ENCODE measurements around the gene WHRN.

Gene WHRN

GRCh38 chr9:114400219-114400618 is 105.1 kb downstream of the WHRN start:
- H3K27ac ChIP-seq (ENCODE audit: low read length): no peak overlapping the region
- H3K9me3 ChIP-seq (ENCODE audit: control insufficient read depth, low read depth, low read length): no peaks in the 10 kb centered on the region
- H3K4me3 ChIP-seq (ENCODE audit: low read length): no peak overlapping the region
- H3K27me3 ChIP-seq (ENCODE audit: control insufficient read depth, insufficient read depth, low read length): no peaks in the 10 kb centered on the region
- peaks cover 10% of the 10 kb centered on the region for H3K4me1 ChIP-seq (ENCODE audit: control insufficient read depth, low read depth, low read length)
- H3K36me3 ChIP-seq (ENCODE audit: control insufficient read depth, low read depth, low read length): no peaks in the 10 kb centered on the region
- no peak overlapping the region for H3K9ac ChIP-seq (ENCODE audit: low read length)

- H3K36me3 ChIP-seq (ENCODE audit: control insufficient read depth, low read depth, low read length): no peaks in the 10 kb centered on the region
These were observed 105.9 kb downstream of the WHRN start for GRCh38 chr9:114399381-114399780.

DNA sequence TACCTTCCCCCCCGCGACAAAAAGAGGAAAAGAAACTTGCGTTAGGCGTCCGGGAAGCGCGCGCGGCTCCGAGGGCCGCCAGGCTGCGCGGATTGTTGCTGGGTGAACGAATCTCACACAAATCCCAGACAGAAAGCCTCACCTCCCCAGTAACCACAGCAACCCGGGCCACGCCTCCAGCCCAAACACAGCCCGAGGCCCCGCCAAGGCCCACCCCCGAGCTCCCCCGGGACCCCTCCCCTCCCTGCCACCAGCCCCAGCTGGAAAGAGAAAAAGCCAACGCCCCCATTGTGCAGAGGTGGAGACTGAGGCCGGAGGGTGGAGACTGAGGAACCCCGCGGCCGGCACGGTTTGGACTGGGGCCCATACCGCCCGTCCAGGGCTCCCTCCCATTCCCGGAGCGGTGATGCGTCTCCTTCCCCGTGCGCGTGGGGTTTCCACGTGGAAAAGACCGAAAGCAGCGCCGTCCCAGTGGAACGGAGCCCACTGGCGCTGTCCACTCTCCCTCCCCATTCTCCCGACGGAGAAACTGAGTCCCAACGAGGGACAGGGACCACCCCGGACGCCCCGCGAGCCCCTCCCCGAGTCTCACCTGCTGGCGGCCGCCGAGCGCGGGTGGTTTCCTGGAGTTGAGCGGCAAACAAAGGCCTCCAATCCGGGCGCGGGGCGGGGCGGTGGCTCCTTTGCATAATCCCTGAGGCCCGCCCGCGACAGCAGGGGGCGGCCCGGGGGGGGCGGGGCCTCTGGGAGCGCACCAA is 107.2 kb downstream of the WHRN start:
- H3K9me3 ChIP-seq (ENCODE audit: control insufficient read depth, low read depth, low read length): no peaks in the 10 kb centered on the region
- no peaks in the 10 kb centered on the region for H3K27me3 ChIP-seq (ENCODE audit: control insufficient read depth, insufficient read depth, low read length)
- peaks cover 10% of the 10 kb centered on the region for H3K4me1 ChIP-seq (ENCODE audit: control insufficient read depth, low read depth, low read length)
- peak overlapping the region; percentile 71 for H3K4me3 ChIP-seq (ENCODE audit: low read length)
- H3K36me3 ChIP-seq (ENCODE audit: control insufficient read depth, low read depth, low read length): no peaks in the 10 kb centered on the region
- peak overlapping the region; percentile 69 for H3K9ac ChIP-seq (ENCODE audit: low read length)
- no peak overlapping the region for H3K27ac ChIP-seq (ENCODE audit: low read length)

More at GRCh38 chr9:114399381-114399780, 105.9 kb downstream of the WHRN start:
- Histone ChIP-seq H3K9ac (ENCODE audit: low read length) (no peak overlapping the region), H3K27me3 (ENCODE audit: control insufficient read depth, insufficient read depth, low read length) (no peaks in the 10 kb centered on the region), H3K27ac (ENCODE audit: low read length) (no peak overlapping the region), H3K4me3 (ENCODE audit: low read length) (no peak overlapping the region), H3K4me1 (ENCODE audit: control insufficient read depth, low read depth, low read length) (peaks cover 10% of the 10 kb centered on the region), H3K9me3 (ENCODE audit: control insufficient read depth, low read depth, low read length) (no peaks in the 10 kb centered on the region)

DNA sequence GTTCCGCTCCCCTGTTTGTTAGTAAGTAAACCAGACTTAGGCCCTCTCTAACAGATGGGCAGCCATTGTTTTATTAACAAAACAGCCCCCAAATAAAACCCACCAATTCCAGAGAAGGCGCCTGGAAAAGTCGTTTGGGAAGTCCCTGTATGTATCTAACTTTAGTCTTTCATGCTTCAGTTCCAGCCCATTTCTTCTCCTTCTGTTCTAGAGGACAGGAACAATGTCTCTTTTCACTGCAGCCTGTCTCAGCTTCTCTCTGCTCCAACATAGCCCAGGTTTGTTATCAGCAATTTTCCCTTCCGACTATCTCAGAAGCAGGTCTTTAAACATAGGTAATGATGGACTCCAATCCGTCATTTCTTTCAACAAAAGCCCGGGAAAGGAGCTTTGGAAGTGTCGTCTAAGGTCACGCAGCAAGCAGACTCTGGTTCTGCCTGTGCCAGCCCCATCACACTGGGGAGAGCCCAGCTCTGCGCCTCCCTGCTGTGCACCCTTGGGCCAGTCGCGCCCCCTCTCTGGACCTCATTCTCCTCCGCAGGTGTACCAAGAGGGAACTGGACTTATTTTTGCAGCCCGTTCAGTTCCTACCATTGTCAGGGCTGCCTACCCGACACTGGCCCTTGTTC is 107.9 kb downstream of the WHRN start:
- H3K27me3 ChIP-seq (ENCODE audit: control insufficient read depth, insufficient read depth, low read length): no peaks in the 10 kb centered on the region

DNA sequence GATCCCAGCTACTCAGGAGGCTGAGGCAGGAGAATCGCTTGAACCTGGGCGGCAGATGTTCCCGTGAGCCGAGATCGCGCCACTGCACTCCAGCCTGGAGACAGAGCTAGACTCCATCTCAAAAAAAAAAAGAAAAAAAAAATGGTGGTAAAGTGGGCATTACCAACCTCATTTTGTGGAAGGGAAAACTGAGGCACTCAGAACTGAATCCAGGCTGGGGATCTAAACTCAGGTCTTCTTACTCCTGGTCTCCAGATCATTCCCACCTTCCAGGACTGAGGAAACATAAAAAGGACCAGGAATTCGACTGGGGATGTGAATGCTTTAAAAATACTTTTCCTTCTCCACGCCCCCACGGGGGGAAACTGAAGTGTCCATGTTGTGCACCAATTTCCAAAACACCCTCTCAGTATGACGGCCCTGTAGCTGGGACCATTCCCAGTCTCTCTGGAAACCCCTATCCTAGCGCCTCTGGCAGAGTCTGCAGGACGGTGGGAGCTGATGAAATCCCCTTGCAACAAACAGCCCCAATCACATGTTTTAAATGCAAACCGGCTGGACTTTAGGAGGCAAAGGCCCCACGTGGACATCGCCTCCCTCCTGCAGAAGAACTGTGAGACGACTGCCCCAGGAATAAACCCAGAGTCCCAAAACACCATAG is 108.6 kb downstream of the WHRN start:
- H3K4me3 ChIP-seq (ENCODE audit: low read length): peak overlapping the region; percentile 71

More for the DNA sequence above, 107.9 kb downstream of the WHRN start:
- Histone ChIP-seq H3K27ac (ENCODE audit: low read length) (no peak overlapping the region), H3K36me3 (ENCODE audit: control insufficient read depth, low read depth, low read length) (no peaks in the 10 kb centered on the region), H3K4me3 (ENCODE audit: low read length) (peak overlapping the region; percentile 71), H3K4me1 (ENCODE audit: control insufficient read depth, low read depth, low read length) (peaks cover 10% of the 10 kb centered on the region), H3K9me3 (ENCODE audit: control insufficient read depth, low read depth, low read length) (no peaks in the 10 kb centered on the region), H3K9ac (ENCODE audit: low read length) (peak overlapping the region; percentile 69)

DNA sequence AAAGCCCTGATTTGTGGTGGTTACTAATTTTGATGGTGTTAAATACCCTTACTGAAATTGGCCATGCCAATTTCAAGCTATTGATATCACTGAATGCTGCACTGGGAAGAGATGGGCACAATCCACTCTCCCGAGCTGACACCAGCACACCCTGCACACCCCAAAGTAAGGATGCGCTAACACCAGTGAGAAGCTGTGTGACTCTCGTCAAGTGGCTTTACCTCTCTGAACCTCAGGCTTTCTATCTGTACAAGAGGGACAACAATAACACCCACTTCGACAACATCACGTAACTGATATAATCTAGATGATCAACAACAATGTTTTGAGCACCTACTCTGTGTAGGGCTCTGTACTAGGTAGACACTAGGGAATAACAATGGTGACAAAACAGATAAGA is 109.5 kb downstream of the WHRN start:
- Histone ChIP-seq H3K27ac (ENCODE audit: low read length) (no peak overlapping the region), H3K4me3 (ENCODE audit: low read length) (no peak overlapping the region), H3K27me3 (ENCODE audit: control insufficient read depth, insufficient read depth, low read length) (no peaks in the 10 kb centered on the region), H3K9me3 (ENCODE audit: control insufficient read depth, low read depth, low read length) (no peaks in the 10 kb centered on the region), H3K9ac (ENCODE audit: low read length) (no peak overlapping the region), H3K36me3 (ENCODE audit: control insufficient read depth, low read depth, low read length) (no peaks in the 10 kb centered on the region), H3K4me1 (ENCODE audit: control insufficient read depth, low read depth, low read length) (peaks cover 10% of the 10 kb centered on the region)

More for the DNA sequence above, 108.6 kb downstream of the WHRN start:
- no peak overlapping the region for H3K27ac ChIP-seq (ENCODE audit: low read length)
- H3K9me3 ChIP-seq (ENCODE audit: control insufficient read depth, low read depth, low read length): no peaks in the 10 kb centered on the region
- peaks cover 10% of the 10 kb centered on the region for H3K4me1 ChIP-seq (ENCODE audit: control insufficient read depth, low read depth, low read length)
- H3K27me3 ChIP-seq (ENCODE audit: control insufficient read depth, insufficient read depth, low read length): no peaks in the 10 kb centered on the region
- no peaks in the 10 kb centered on the region for H3K36me3 ChIP-seq (ENCODE audit: control insufficient read depth, low read depth, low read length)
- peak overlapping the region; percentile 69 for H3K9ac ChIP-seq (ENCODE audit: low read length)

- Histone ChIP-seq H3K4me1 (ENCODE audit: control insufficient read depth, low read depth, low read length) (peaks cover 10% of the 10 kb centered on the region), H3K27ac (ENCODE audit: low read length) (no peak overlapping the region), H3K9ac (ENCODE audit: low read length) (no peak overlapping the region), H3K9me3 (ENCODE audit: control insufficient read depth, low read depth, low read length) (no peaks in the 10 kb centered on the region), H3K27me3 (ENCODE audit: control insufficient read depth, insufficient read depth, low read length) (no peaks in the 10 kb centered on the region), H3K4me3 (ENCODE audit: low read length) (no peak overlapping the region), H3K36me3 (ENCODE audit: control insufficient read depth, low read depth, low read length) (no peaks in the 10 kb centered on the region)
These were observed 110.0 kb downstream of the WHRN start for GRCh38 chr9:114395334-114395617.

DNA sequence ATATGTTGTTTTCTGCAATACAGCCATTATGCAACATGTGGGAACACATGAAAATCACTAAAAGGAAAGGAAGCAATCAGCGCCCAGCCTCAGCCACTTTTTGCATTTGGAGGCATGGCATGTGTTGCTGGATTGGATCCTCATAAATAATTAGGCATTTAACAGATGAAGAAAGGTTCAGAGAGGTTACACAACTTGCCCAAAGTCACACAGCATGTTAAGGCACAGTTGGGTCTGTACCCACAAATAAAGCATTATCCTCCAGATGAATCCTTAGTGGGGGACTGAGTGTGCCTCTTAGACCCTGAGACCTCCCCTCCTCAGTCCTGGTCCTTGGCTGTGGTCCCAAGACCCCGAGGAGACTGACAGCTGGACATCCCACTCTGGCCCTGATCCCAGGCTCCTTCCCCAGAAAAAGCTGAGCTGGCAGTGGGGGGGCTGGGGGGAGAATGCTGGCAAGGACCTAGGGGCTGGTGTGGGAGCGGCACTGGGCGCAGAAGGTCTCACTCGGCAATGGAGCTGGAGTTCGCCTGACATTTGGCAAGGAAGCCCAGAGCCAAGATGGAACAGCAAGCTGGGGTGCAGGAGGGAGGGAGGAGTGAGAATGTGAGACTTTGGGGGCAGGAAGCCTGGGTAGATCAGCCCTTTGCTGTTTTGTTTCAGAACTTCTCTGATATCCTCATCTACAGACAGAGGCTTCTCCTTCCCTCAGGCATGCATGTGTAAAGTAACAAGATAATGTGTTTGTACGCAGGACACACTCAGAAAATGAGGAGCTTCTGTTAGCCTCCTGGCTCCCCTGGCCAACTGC is 110.5 kb downstream of the WHRN start:
- Histone ChIP-seq H3K4me1 (ENCODE audit: control insufficient read depth, low read depth, low read length) (peaks cover 10% of the 10 kb centered on the region), H3K36me3 (ENCODE audit: control insufficient read depth, low read depth, low read length) (no peaks in the 10 kb centered on the region), H3K9me3 (ENCODE audit: control insufficient read depth, low read depth, low read length) (no peaks in the 10 kb centered on the region), H3K27ac (ENCODE audit: low read length) (no peak overlapping the region), H3K27me3 (ENCODE audit: control insufficient read depth, insufficient read depth, low read length) (no peaks in the 10 kb centered on the region), H3K4me3 (ENCODE audit: low read length) (no peak overlapping the region), H3K9ac (ENCODE audit: low read length) (no peak overlapping the region)

- Histone ChIP-seq H3K27me3 (ENCODE audit: control insufficient read depth, insufficient read depth, low read length) (no peaks in the 10 kb centered on the region), H3K9me3 (ENCODE audit: control insufficient read depth, low read depth, low read length) (no peaks in the 10 kb centered on the region), H3K27ac (ENCODE audit: low read length) (no peak overlapping the region), H3K9ac (ENCODE audit: low read length) (no peak overlapping the region), H3K4me3 (ENCODE audit: low read length) (no peak overlapping the region), H3K36me3 (ENCODE audit: control insufficient read depth, low read depth, low read length) (no peaks in the 10 kb centered on the region), H3K4me1 (ENCODE audit: control insufficient read depth, low read depth, low read length) (peaks cover 10% of the 10 kb centered on the region)
These were observed 112.5 kb downstream of the WHRN start for GRCh38 chr9:114392749-114393112.

- Histone ChIP-seq H3K36me3 (ENCODE audit: control insufficient read depth, low read depth, low read length) (no peaks in the 10 kb centered on the region), H3K27ac (ENCODE audit: low read length) (no peak overlapping the region), H3K27me3 (ENCODE audit: control insufficient read depth, insufficient read depth, low read length) (no peaks in the 10 kb centered on the region), H3K4me3 (ENCODE audit: low read length) (no peak overlapping the region), H3K4me1 (ENCODE audit: control insufficient read depth, low read depth, low read length) (peaks cover 16% of the 10 kb centered on the region), H3K9me3 (ENCODE audit: control insufficient read depth, low read depth, low read length) (no peaks in the 10 kb centered on the region), H3K9ac (ENCODE audit: low read length) (no peak overlapping the region)
These were observed 114.3 kb downstream of the WHRN start for GRCh38 chr9:114390952-114391351.

DNA sequence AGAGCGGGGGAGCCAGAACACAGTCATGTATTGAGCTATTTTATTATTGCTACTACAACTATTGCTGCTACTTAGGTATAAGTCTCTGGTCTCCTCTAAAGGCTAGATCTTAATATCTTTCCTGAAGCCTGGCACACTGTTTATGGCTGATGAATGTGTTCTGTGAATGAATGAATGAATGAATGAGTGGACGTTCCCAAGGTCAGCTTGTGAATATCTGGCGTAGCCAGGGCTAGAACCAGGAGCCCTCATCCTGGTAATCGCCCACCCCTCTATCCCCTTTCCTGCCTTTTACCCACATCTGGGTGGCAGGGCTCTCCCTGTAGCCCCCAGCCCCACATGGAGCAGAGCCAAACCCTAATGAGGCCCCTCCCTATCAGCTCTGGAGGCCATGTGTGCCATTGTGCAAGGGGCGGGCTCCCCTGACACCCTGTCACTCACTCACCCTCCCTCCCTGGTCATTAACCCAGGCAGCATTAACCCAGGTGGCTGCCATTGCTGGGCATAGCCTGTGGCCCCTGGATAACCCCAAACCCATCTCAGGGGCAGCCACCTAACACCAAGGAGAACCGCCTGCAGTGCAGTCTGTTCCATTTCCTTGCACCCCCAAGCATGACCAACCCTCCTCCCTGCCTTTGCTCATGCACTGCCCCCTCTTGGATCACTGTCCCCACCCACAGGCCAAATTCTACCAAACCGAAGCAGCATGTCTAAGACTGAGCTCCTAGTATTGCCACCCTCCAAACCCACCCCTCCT is 115.5 kb downstream of the WHRN start:
- Histone ChIP-seq H3K36me3 (ENCODE audit: control insufficient read depth, low read depth, low read length) (no peaks in the 10 kb centered on the region), H3K4me1 (ENCODE audit: control insufficient read depth, low read depth, low read length) (peaks cover 27% of the 10 kb centered on the region), H3K4me3 (ENCODE audit: low read length) (no peak overlapping the region), H3K9ac (ENCODE audit: low read length) (no peak overlapping the region), H3K9me3 (ENCODE audit: control insufficient read depth, low read depth, low read length) (no peaks in the 10 kb centered on the region), H3K27ac (ENCODE audit: low read length) (no peak overlapping the region), H3K27me3 (ENCODE audit: control insufficient read depth, insufficient read depth, low read length) (no peaks in the 10 kb centered on the region)
